HG03097 (cell line): Measurements from ENCODE around the gene FBN1.

Experiments
- ATAC-seq: cut with Tn5 transposase; IDR thresholded peaks from one replicate; pipeline ENCODE4 v1.9.1; 2021; ENCODE audit not compliant: unreplicated experiment, low FRiP score

The FBN1 gene

GRCh38 chr15:48477795-48478360, 167.6 kb downstream of the FBN1 start:
- ATAC-seq = no peak

DNA sequence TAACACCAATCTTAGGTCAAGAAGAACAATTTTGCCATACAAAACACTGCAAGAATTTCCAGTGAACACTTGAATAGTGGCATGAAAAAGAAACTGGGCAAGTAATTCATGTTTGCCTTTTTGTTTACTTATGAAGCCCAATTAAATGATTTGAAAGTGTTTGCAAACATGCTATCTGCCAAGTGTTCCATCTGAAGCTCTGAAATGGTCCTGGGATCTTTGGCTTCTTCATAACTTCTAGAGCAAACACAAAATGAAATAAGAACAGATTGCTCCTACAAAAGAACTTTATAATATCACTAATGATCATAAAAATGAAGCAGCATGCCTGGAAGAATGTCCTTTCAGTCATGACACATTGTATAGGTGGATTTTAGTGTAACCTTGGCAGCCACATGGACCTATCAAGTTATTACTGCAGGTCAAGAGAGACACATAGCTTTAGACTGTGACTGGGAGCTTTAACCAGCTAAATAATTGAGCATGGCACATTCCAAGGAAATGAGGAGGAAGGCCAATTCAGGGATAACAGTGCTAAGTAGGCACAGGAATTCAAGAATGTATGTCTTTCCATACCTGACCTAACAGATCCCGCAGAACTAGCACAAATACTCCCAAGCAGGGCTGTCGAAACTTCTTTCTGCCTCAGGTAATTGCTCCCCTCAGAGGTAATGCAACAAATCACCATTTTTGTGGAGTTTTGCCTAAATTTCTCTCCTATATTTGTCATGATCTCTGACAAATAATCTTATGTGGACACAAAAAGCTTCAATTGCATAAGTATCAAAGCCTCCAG, 169.7 kb downstream of the FBN1 start:
- ATAC-seq = no peak

GRCh38 chr15:48473667-48474066, 171.8 kb downstream of the FBN1 start:
- ATAC-seq = no peak

- no peak for ATAC-seq
Measured at GRCh38 chr15:48472756-48473155, 172.8 kb downstream of the FBN1 start.

GRCh38 chr15:48471073-48471472, 174.4 kb downstream of the FBN1 start:
- ATAC-seq = no peak

GRCh38 chr15:48470096-48470495, 175.4 kb downstream of the FBN1 start:
- no peak for ATAC-seq

- ATAC-seq = no peak
Measured at GRCh38 chr15:48469681-48470080, 175.8 kb downstream of the FBN1 start.

GRCh38 chr15:48469271-48469670, 176.2 kb downstream of the FBN1 start:
- no peak for ATAC-seq

DNA sequence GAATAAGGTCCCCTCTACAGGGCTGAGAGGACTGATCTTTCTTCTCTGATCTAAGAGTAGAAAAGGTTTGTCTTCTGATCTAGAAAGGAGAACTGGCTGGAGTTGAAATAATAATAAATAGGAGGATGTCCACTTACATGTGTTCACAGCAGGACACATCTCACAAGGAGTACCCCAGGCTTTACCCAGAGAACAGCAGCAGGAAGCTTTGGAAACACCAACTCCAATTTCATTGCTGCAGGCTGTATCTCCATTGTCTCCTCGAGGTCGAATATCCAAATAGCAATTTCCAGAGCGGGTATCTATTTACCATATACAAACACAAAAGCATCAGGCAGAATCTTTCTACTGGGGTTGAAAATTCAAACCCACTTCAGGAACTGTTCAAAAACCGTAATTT, 177.7 kb downstream of the FBN1 start:
- ATAC-seq = no peak

DNA sequence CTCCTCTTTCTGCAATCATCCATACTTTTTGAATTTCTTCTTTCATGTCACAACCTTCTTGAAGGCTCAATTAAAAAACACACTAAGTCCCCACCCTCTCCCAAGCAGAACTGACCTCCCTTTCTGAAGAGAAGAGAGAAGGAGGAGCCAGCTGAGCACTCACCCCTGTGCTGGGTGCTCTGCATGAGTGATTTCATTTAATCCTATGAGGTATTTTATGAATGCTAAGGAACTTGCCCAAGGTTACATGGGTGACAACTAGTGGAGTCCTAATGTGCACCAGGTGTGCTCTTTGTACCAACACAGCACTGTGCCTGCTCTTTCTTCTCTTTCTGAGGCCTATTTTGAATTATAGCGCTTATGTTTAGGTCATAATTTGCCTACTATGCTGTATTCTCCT, 178.7 kb downstream of the FBN1 start:
- ATAC-seq = no peak

GRCh38 chr15:48466079-48466478, 179.4 kb downstream of the FBN1 start:
- no peak for ATAC-seq

DNA sequence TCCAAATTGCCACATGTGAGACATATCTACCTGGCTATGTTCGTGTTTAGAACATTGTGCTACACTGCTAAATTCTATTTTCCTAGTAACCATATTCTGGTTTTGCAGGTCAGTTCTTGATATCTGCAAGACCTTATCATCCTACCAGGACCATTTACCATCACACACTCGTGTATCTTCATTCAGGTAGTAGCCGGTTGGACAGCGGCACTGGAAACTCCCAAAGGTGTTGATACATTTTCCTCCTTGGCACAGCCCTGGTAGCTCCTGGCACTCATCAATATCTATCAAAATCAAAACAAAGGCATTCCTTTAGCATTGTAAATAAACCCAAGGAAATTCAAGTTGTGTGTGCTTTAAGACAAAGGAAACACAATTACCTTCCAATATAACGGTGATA, 180.1 kb downstream of the FBN1 start:
- ATAC-seq = no peak

DNA sequence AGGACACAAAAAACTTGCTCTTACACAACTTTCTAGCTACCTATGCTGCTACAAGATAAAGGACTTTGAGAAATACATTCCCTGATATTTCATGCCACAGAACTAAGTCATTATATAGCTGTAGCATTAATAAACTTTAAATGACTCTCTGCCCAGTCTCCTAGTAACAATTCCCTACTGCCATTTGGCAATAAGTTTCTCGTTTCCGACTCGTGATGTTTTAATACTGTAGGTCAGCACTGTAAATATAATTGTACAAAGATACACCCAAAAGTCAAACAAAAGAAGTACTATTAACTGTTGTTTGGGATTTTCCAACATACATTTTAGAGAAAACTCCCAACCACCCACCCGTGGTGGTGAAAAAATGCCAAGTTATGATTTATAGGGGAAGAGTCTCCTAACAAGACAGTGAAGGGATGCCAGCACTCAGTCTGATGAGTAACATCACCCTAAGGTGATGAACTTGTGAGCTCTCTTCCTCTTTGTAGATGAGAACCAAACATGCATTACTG, 182.1 kb downstream of the FBN1 start:
- ATAC-seq = no peak

- ATAC-seq = no peak
Measured at GRCh38 chr15:48462688-48463087, 182.8 kb downstream of the FBN1 start.

DNA sequence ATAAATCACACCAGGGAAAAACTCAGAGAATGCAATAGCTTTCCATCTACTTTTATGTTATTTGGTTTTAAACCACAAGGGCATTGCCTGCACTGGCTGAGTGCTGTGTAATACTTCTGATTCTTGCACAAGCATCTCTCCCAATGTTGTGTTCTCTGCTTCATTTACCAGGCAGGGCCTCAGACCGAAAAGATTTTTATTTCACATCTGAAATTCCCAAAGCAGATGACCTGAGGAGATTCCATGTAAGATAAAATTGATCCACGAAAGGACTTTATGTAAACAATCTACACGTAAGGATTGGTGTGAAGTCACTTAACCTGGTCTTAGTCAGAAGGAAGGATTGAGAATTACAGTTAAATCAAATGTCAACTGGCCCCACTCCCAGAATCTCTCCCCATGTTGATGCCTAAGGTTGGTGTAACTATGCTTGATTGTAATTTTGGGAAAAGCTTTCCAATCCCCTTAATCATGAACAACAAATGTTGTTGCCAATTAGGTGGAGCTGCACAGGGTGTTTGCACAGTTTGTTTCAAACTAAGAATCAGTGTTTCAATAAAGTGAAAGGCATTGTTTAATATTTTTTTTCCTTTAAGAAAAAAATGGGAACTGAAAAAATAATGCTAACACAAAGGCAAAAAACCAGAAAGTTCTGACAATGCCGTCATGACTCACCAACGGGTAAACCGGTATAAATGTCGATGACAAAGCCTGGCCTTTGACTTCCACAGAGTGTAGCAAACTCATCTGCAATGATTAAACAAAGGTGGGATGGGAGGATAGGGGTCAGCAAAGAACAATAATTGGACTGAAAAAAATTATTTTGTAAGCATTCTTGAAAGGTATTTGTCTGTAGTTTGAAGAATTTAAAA, 185.7 kb downstream of the FBN1 start:
- no peak for ATAC-seq

DNA sequence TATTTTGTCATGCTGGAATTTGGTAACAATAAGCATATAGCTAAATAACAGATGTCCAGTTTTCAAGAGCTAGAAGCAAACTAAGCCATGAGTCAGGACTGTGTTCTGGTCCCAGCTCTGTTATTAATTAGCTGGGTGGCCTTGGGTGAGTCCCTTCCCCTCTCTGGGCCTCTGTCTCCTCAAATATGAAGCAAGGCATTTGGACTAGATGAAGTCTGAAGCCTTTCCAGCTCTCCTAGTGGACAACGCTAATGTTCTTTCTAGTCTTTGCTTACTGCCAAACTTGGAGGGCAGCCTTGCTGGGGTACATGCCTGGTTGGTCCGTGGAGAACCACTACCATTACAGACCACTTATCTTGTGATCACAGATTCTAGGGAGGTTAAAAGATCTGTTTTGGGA, 186.6 kb downstream of the FBN1 start:
- no peak for ATAC-seq

DNA sequence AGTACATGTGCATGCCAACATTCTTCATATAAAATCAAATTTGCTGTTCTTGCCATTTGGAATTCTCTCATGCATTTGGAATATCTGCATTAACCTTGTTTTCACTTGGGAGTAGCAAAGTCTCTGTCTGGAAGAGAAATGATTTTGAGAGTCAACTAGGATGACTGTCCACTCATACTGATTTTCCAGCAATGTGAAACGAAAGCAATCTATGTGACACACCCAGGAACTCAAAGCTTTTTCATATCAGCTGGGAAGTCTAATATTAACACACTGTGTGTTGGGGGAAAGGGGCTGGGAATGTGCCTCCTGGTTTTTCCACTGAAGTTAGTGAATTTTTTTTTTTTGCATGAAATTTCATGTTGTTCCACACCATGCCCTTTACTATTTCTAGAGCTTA, 189.4 kb downstream of the FBN1 start:
- no peak for ATAC-seq

- no peak for ATAC-seq
Measured at GRCh38 chr15:48451736-48452135, 193.8 kb downstream of the FBN1 start.

DNA sequence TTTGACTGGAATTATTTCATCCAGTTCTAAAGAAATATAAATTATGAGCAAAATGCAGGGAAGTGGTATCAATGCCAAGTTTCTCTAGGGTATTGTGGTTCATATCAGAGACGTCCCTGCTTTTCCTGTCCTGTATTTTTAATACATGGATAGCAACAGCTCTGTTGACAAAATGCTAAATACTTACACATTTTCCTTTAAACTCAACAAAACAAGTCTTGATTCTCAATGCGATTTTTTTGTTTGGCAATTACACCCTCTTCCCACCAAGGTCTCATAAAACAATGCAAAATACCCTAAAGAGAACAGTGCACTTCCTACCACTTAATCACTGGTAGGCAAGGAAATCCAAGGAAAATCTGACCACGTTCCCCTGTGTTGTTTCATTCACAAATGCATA, 194.3 kb downstream of the FBN1 start:
- no peak for ATAC-seq

DNA sequence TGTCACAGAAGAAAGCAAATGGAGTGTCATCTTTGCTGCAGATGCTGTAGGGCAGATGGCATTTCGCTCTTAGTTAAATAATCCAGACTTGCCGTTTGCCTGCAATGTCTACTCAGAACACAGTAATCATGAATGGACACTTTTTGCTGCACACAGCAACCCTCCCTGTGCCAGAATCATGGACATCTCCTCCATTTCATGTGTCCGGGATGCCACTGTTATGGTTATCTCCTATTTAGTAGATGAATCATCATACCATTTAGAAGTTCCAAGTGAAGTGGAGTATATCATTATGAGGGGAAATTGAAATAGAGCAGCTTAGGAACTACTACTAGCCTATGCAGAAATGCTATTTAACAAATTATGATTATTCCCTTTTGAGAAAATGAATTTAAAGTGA, 195.8 kb downstream of the FBN1 start:
- no peak for ATAC-seq

DNA sequence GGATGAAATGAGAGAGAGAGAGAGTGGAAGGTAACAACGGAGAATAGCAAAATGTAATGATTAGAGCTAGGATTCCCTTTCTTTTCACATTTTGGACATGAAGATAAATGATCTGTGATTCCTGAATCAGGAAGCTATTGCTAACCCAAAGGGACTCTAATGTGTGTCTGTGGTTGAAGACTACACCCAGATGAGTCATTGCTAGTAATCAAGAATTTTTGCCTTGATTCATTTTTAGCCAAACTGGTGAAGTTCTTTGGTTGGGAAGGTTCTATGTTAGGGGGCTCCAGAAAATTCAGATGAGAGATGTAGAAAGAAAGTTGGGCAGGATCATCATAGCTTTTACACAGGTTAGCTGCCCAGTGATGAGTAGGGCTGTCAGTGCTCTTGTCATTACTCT, 197.9 kb downstream of the FBN1 start:
- ATAC-seq = no peak
